Measurements from ENCODE around the gene LRRC75A.

- TF ChIP-seq CTCF (IDR thresholded peaks at IDR 0.05) (no peak), POLR2AphosphoS5 (IDR thresholded peaks at IDR 0.05) (no peak)
These were observed 61.3 kb downstream of the LRRC75A start for GRCh38 chr17:16430650-16431049.
